GM12878 (cell line): ENCODE data around the gene DCDC2C.

Source experiments
- EGR1 ChIP-seq, 2 experiments: IDR thresholded peaks; 1 replicate in 1 of 2; 2 replicates in 1 of 2; pipeline ENCODE4 v1.6.1; 2011 to 2012; ENCODE audit warnings: low read depth in 2 of 2, low read length in 2 of 2, borderline replicate concordance in 1 of 2, mild to moderate bottlenecking in 1 of 2, moderate library complexity in 1 of 2
- EP300 ChIP-seq, 2 experiments: fragments of 150-350 bp in 1 of 2; IDR thresholded peaks; 2 replicates each; pipeline ENCODE4 v1.6.1; 2011 to 2012; ENCODE audit warnings: low read depth in 2 of 2, low read length in 2 of 2, borderline replicate concordance in 1 of 2, improper control_type of control experiment in 1 of 2, inconsistent platforms in 1 of 2; ENCODE audit not compliant: control insufficient read depth in 1 of 2
- FOXK2 ChIP-seq: fragments of 450-650 bp; IDR thresholded peaks from 2 replicates; pipeline ENCODE4 v1.6.1; 2017; ENCODE audit warnings: mild to moderate bottlenecking, moderate library complexity
- POLR2A ChIP-seq: IDR thresholded peaks from 2 replicates; pipeline ENCODE4 v1.6.1; 2011; ENCODE audit warnings: low read depth, mild to moderate bottlenecking, low read length

DNA sequence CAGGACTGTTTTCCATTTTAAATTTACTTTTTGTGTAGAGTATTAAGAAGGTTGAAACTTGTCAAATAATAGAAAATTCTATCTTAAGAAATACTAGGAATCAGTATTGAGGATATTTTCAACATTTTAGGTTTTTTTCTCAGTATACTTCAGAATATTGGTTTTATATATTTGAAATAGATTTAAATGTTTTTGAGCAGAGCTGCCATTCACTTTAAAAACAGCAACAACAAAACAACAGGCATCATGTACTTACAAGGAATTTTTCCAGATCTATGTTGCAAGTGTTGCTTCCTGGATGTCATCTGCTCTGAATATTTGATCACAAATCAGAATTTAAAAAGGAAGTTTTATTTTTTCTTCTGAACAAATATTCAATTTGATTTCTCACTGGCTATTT is 84.4 kb downstream of the DCDC2C start:
- TF ChIP-seq FOXK2 (no peak), EGR1 (IDR thresholded peaks at IDR 0.05; ENCODE audit: borderline replicate concordance in 1 of 2, low read depth in 2 of 2, low read length in 2 of 2) (no peak), EP300 (IDR thresholded peaks at IDR 0.05; ENCODE audit: borderline replicate concordance in 1 of 2, control insufficient read depth in 1 of 2, low read depth in 2 of 2, low read length in 2 of 2) (no peak), POLR2A (no peak)
